Raji (cell line): ENCODE data around the gene RNASEH2A.

ENCODE experiments used
- POLR2A ChIP-seq: IDR thresholded peaks from 2 replicates; pipeline ENCODE4 v1.6.1; 2011; ENCODE audit warnings: low read depth, low read length, control low read depth; ENCODE audit not compliant: insufficient read depth

Gene RNASEH2A

DNA sequence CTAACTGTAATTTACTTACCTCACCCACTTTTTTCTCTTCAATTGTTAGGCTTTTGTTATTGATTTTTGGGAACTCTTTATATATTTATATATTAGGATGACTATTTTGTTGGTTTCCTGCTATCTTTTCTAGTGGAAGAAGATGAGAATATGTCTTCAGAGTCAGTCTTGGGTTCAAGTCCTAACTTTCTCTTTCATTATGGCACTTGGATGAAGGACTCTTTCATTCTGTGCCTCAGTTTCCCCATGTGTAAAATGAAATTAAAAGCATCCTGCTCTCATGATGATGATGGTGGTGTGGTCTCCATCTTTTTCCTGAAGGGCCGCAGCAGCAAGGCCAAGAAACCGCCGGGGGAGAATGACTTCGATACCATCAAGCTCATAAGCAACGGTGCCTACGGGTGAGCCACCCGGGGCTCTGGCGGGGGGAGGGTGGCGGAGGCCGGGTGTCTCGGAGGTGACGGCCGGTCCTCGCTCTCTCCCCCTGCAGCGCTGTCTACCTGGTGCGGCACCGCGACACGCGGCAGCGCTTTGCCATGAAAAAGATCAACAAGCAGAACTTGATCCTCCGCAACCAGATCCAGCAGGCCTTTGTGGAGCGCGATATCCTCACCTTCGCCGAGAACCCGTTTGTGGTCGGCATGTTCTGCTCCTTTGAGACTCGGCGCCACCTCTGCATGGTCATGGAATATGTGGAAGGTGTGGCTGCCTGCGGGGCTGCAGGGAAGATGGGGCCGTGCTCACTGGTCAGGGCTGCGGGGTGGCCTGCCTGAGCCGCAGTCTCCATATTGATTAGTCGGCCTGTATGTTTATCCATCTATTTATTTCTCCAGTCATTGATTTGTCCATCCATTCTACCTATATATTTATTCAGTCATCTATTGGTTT, 51.9 kb downstream of the RNASEH2A start:
- no peak for TF ChIP-seq POLR2A

DNA sequence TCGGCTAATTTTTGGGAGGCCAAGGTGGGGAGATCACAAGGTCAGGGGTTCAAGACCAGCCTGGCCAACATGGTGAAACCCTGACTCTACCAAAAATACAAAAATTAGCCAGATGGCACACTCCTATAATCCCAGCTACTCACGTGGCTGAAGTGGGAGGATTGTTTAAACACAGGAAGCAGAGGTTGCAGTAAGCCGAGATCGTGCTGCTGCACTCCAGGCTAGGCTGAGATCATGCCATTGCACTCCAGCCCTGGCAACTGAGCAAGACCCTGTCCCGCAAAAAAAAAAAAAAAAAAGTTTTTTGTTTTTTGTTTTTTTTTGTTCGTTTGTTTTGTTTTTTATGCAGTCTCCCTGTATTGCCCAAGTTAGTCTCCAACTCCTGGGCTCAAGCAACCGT, 53.2 kb downstream of the RNASEH2A start:
- TF ChIP-seq POLR2A, result no peak
